ENCODE measurements around the gene CYB561.

GRCh38 chr17:63483655-63484575 is 37.8 kb upstream of the CYB561 start:
- TF ChIP-seq CTBP1 (IDR thresholded peaks at IDR 0.05; ENCODE audit: borderline replicate concordance) (no peak), LEF1 (IDR thresholded peaks at IDR 0.05; ENCODE audit: borderline replicate concordance) (no peak)

Measured in HEK293T (cell line).